NCI-H2227 (cell line): ENCODE data around the gene TNFRSF19.

ENCODE experiments used
- DNase-seq: peaks from one replicate; lab custom pipeline; 2025; ENCODE audit not compliant: unreplicated experiment; lab: John Stamatoyannopoulos, UW

The TNFRSF19 gene

DNA sequence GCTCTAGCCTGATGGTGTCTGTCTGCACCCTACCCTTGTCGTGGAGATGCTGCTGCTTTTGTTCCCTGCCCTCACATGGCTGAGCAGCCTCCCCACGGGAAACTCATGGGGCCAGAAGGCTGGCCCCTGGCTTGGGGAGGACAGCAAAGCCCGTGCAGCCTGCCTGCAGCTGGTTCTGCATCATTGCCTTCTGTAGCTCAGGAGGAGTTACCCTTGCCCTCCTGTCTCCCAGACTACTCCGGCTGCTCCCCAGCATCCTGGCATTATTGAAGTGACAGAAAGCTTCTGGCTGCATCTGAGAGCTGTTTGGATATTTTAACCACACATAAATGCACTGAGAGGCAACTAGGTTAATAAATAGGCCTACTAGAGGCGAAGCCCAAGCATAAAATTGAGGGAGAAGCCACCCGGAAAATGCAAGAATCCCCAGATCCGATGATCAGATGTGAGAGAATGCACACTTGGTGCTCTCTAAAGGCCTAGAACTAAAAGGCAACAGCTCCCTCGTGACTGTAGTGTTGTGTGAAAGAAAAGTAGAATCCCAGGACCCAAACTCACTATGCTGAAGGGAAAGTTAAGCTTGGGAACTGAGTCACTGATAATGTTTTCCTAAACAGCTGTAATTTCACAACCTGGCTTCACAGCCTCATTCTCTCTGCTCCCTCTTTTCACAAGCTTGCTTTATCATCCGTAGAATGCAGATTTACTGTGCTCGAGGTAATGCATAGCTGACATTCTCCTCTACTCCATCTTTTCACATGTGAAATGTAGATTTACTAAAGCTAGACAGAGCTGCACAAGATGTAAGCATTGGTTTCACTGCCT is 110.8 kb downstream of the TNFRSF19 start:
- no peak for DNase-seq

DNA sequence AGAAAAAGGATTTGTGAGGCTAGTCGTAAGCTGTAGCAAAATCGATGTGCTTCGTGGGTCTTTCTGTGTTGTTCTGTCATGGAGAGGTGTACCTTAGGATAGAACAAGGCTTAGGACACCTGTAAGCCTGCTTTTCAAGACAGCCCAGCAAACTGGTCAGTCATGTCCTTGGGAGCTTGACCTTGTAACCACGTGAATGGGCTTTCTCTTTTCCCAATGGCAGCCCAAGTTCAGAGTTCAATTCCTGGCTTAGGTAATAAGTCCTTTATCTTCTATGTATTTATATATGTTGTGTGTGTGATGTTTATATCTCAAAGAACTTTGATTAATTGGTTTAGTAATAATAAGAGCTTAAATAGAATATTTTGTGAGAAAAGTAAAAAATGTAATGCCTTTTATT is 112.9 kb downstream of the TNFRSF19 start:
- no peak for DNase-seq

- no peak for DNase-seq
Observed at GRCh38 chr13:23684647-23685046, 114.4 kb downstream of the TNFRSF19 start.

- DNase-seq: no peak
Observed at GRCh38 chr13:23685416-23685815, 115.2 kb downstream of the TNFRSF19 start.

DNA sequence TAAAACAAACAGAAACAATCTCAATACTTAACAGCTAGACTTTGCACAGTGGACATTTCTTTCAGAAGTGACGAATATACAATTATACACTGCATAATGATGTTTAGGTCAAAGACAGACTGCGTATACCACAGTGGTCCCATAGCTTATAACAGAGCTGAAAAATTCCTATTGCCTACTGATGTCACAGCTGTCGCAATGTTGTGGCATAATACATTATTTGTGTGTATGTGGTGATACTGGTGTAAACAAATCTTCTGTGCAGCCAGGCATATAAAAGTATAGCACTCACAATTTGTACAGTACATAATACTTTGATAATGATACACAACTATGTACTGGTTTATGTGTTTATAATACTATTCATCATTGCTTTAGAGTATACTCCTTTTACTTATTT is 116.7 kb downstream of the TNFRSF19 start:
- no peak for DNase-seq

- no peak for DNase-seq
Observed at GRCh38 chr13:23687614-23688013, 117.4 kb downstream of the TNFRSF19 start.

- no peak for DNase-seq
Observed at GRCh38 chr13:23688336-23688735, 118.1 kb downstream of the TNFRSF19 start.

DNA sequence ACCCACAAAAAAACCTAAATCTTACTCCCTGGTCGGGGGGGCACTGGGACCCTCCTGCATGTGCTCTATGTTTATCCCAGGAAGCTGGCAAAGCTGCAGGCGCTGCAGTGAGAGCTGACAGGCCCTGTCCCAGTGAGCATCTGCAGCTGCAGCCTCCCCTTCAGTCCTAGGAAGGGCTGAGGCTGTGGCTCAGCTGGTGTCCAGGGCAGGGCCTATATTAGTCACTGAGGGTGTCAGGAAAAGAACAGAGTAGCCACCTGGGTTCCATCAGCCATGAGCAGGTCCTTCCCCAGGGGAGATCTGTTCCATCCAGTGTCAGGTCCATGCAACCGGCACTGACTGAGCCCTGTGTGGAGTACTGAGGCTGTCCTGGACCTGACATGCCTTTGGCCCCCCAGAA is 120.5 kb downstream of the TNFRSF19 start:
- no peak for DNase-seq

GRCh38 chr13:23692816-23693215 is 122.6 kb downstream of the TNFRSF19 start:
- DNase-seq: no peak

DNA sequence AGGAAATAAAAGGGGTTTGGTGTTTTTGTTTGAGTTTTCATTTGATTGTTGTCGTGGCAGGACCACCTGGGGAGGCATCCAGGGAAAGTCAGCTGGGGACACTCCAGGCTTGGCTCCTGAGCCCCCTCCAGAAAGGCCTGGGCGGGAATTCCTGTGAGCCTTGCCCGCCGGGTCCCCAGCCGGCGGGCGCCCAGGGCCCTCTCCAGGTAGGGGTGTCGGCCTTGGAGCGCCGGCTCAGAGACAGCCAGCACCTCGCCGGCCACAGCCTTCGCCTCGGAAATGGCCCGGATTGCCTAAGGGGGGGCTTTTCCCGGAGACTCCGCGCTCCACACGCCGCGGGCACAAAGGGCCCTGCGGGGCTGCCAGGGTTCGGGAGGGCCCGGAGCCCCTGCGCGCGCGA is 125.0 kb downstream of the TNFRSF19 start:
- DNase-seq: no peak

DNA sequence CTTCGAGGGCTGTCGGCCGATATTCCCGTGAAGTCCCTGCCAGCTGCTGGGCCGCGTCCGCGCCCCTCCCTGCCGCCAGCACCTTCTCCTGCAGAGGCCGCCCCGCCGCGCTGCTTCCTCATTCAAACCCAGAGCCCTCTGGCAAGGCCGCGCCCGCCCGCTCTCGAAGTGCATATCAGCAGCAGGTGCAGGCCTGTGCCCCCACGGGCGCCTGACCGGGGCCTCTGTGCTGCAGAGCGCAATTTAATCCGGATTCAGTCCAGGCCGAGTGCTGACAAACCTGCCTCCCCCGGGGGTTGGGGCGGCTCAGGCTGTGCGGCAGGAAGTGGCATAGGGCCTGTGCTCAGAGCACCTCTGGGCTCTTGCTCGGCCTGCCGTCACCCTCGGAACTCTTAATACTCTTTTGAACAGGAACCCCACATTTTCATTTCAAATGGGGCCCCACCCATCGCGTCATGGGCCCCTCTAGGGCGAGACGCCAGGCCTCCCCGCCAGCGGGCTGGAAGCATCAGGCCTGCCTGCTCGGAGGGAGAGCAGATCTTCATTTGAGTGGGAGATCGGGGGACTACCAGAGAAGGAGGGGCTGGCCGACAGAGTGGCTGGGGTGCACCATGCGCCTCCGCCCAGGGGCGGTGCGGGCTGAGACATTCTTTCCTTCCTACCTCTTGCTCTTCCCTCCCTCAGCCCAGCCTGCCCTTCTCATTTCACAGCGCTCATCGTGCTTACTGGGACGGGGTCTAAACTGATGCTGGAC is 125.7 kb downstream of the TNFRSF19 start:
- DNase-seq: no peak

GRCh38 chr13:23696610-23697009 is 126.4 kb downstream of the TNFRSF19 start:
- DNase-seq: no peak

GRCh38 chr13:23697772-23698313 is 127.6 kb downstream of the TNFRSF19 start:
- no peak for DNase-seq

- no peak for DNase-seq
Observed at GRCh38 chr13:23699271-23699670, 129.1 kb downstream of the TNFRSF19 start.

DNA sequence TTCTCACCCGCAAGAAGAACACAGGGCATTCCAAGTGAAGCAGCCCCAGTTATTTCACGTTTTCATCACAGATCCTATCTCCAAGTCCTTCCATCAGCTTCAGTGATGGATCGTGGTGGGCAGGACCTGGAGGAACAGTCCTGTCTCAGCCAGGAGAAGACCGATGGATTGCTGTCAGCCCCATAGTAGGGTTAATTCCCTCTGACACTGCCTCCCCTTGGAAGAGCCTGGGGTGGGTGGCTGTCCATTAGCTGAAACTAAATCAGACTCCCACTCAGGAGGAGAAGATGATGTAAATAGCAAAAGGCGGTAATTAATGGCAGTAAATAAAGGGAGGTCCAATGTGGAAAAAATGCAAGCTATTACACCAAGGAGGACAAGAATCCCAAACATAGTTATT is 131.0 kb downstream of the TNFRSF19 start:
- no peak for DNase-seq

DNA sequence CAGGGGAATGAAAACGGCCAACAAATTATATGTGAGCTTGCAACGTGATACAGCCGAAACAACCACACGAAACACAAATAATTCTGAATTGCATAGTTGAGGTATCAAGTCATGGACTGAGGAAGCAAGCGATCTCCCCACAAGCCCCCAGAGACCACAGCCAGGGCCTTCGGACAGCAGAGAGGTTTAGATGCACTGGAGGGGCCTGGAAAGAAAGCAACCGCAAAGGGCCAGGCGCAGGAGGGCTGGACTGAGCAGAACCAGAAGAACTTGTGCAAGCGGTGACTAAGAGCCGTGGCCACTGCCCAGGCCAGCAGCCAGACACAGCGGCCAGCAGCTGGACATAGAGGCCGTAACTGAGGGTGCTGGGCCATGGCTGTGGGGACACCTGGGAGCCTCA is 131.4 kb downstream of the TNFRSF19 start:
- no peak for DNase-seq

- DNase-seq: no peak
Observed at GRCh38 chr13:23703246-23703860, 133.1 kb downstream of the TNFRSF19 start.

GRCh38 chr13:23705583-23705982 is 135.4 kb downstream of the TNFRSF19 start:
- DNase-seq: no peak

GRCh38 chr13:23707674-23708073 is 137.5 kb downstream of the TNFRSF19 start:
- no peak for DNase-seq

GRCh38 chr13:23709536-23709935 is 139.3 kb downstream of the TNFRSF19 start:
- no peak for DNase-seq

DNA sequence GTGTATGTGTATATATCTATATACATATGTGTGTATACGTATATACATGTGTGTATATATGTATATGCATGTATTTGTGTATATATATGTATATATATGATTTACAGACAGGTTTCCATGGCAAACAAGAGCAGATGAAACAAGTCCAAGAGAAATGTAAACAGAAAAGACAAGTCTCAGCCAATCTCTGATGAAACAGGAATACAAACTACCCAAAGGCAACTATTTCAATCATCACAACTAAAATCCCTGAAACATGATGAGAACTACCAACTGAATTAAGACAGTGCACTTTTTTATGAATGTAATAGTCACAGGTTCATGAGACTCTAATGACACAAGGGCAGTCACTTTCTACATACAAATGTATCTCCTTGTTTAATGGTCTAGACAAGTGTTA is 140.2 kb downstream of the TNFRSF19 start:
- DNase-seq: no peak

DNA sequence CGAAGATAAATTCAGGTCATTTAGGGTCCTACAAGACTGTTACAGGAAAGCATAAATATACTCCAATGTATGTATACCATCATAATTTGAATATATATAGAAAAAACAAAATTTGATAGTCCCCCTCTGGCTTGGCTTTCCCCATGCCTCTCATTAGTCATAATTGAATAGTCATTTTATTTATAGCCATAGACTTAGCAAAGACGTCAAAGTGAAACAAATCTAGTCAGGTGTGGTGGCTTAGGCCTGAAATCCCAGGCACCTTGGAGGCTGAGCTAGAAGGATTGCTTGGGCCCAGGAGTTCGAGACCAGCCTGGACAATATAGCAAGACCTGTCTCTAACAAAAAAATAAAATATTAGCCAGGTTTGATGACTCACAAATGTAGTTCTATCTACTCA is 141.1 kb downstream of the TNFRSF19 start:
- DNase-seq: no peak
